Nucleus accumbens (tissue), 56 donors: ENCODE data around the gene DUSP15.

Experiments used
- DNase-seq, 56 donors: peaks; one replicate each; lab custom pipeline; 2025; lab: John Stamatoyannopoulos, UW

The DUSP15 gene

GRCh38 chr20:31896049-31896448 lies 25.7 kb upstream of the DUSP15 start:
- DNase-seq, result no peak

- peak in 19 of 56 donors; percentile 3 to 62 (median 22) for DNase-seq
These were observed 24.8 kb upstream of the DUSP15 start for GRCh38 chr20:31894980-31895675.

GRCh38 chr20:31890646-31891045 lies 20.3 kb upstream of the DUSP15 start:
- DNase-seq, result no peak

- DNase-seq, result no peak
These were observed 13.5 kb upstream of the DUSP15 start for GRCh38 chr20:31883829-31884228.

GRCh38 chr20:31881945-31882344 lies 11.6 kb upstream of the DUSP15 start:
- DNase-seq, result no peak

- DNase-seq, result peak; percentile 61 to 97 (median 88)
These were observed 9.0 kb upstream of the DUSP15 start for GRCh38 chr20:31879143-31879987.

GRCh38 chr20:31877684-31878083 lies 7.4 kb upstream of the DUSP15 start:
- DNase-seq, result no peak

- DNase-seq, result no peak
These were observed 5.3 kb upstream of the DUSP15 start for GRCh38 chr20:31875671-31876070.

- no peak for DNase-seq
These were observed 2.1 kb upstream of the DUSP15 start for GRCh38 chr20:31872406-31872805.

GRCh38 chr20:31871618-31871954 lies 1.3 kb upstream of the DUSP15 start:
- no peak for DNase-seq

- DNase-seq, result peak in 2 of 56 donors; percentile 58 to 80
These were observed 645 bp upstream of the DUSP15 start for GRCh38 chr20:31870726-31871617.

GRCh38 chr20:31869673-31869941 lies 720 bp downstream of the DUSP15 start:
- peak in 1 of 56 donors; percentile 34 for DNase-seq

GRCh38 chr20:31868853-31869672 lies 1.3 kb downstream of the DUSP15 start:
- DNase-seq, result no peak

- no peak for DNase-seq
These were observed 4.1 kb downstream of the DUSP15 start for GRCh38 chr20:31866221-31866620.

- no peak for DNase-seq
These were observed 5.6 kb downstream of the DUSP15 start for GRCh38 chr20:31864521-31865400.

- DNase-seq, result no peak
These were observed 6.8 kb downstream of the DUSP15 start for GRCh38 chr20:31863296-31864085.

- no peak for DNase-seq
These were observed 7.8 kb downstream of the DUSP15 start for GRCh38 chr20:31862506-31862905.

- DNase-seq, result no peak
These were observed 8.2 kb downstream of the DUSP15 start for GRCh38 chr20:31862157-31862470.
